ENCODE data around the gene IRGC.
"Not testable (repeated sequence)": the region's sequence is repeated elsewhere in the genome, so short reads cannot be mapped to it uniquely, and the experiment has no call there.

The IRGC gene

DNA sequence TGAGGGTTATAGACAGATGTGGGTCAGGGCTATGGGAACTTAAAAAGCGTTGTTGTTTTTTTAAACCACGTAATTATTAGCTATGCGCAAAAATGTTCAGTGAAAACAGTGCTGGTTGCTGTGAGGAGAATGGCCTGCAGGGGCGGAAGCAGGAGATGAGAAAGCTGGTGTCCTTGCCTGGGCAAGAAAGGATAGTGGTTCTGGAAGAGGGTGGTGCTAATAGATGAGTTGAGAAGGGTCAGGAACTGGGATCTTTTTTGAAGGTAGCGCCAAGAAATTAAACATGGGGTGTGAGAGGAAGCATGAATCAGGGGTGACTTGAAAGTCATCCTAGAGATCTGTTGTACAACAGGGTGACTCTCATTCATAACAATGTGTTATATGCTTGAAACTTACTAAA lies 43.6 kb downstream of the IRGC start:
- DNase-seq = no peak

GRCh38 chr19:43760941-43761340 lies 45.1 kb downstream of the IRGC start:
- DNase-seq = no peak

DNA sequence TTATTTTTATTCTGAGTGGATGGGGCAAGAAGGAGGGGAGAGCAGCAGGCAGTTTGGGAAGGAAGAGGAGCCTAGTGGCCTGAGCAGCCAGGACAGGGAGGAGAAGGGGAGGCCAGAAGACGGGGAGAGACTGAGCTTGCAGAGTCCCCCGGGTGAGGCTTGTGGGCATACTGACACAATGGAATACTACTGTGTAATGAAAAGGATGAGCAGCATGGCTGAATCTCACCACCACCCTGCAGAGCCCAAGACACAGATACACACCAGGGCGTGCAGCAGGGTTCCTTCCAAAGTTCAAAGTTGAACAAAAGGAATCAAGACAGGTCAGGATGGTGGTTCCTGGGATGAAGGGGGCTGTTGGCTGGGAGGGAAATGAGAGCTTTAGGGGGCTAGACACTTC lies 46.9 kb downstream of the IRGC start:
- no peak for DNase-seq

DNA sequence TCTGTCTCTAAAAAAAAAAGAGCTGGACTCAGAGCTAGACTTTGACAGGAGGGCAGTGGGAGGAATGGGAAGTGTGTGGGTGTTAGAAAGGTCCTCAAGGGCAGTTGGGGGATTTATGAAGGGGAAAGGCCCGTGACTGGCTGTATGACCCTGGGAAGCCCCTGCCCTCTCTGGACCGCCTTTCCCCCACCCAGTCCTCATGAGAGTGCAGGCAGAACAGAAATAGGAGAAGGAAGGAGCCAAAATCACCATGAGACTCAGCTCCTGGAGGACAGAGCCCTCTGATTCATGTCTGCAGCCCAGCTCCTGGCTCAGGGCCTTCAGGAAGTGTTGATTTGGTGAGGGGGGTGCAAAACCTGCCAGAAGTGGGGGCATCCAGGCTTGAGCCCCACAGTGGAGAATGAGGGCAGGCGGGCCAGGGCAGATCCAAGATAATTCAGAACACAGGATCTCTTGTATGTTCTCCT lies 47.6 kb downstream of the IRGC start:
- no peak for DNase-seq

- DNase-seq = not testable (repeated sequence)
Observed at GRCh38 chr19:43764684-43765083, 48.8 kb downstream of the IRGC start.

DNA sequence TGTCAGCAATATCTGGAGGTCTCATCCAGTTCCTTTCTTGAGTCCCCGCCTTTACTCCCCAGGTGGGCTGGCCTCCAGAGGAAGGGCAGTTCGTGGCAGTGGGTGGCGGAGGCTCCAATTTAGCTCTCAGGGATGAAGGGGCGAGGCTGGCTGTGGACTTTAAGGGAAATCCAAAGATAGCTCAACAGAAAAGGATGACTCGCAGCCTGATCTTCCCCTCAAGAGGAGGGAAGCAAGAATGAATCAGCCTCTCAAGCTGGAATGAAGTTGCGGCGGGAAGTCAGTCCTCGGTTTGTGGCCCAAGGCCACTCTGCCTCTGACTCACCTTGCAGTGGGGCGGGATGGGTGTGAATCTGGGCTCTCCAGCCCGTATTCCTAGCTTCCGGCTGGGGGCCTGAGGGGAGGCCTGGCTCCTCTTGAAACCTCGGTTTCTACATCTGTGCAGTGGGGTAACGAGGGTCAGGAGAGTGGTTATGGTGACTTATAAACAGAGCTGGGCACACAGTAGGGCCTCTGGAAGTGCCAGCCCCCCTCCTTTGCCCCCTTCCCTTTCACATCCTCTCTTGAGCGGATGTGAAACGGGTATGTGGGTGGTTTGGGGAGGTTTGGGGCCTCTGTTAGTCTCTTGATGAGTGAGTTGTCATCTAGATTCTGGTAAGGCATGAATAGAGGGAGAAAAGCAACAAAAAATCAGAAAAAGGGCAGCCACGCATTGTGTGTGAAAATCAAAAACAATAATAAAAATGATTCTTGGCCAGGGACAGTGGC lies 49.4 kb downstream of the IRGC start:
- DNase-seq = no peak

DNA sequence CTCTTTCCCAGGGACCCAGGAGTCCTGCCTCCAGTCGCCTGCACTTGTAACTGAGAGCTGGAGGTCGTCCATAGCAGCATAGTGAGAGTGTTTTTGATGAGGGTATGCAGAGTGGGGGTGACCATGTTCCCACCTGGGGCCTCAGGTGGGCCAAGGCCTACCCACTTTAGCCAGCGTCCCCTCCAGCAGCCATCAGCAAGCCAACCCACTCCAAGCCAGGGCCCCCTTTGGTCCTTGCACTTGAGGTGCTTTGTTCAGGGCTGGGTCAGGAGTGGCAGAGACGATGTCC lies 50.8 kb downstream of the IRGC start:
- DNase-seq = no peak

DNA sequence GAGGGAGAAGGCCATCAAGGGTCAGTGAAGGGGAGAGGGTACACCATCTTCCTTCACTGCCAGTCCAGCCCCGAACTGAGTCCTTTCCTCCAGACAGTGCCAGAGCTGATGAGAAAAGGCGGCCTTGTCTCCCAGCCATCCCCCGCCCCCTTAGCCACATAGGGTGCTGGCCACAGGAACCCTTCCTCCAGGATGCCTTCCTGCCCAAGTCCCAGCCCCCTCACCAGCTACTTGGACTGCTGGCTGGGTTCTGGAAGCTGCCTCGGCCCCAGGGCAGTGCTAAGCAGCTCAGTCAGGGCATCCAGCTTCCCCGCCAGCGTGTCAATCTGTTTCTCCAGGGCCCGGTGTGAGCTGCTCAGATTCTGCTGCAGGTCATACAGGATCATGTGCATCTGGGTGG lies 51.4 kb downstream of the IRGC start:
- DNase-seq = no peak

- DNase-seq = no peak
Observed at GRCh38 chr19:43767818-43768217, 51.9 kb downstream of the IRGC start.

DNA sequence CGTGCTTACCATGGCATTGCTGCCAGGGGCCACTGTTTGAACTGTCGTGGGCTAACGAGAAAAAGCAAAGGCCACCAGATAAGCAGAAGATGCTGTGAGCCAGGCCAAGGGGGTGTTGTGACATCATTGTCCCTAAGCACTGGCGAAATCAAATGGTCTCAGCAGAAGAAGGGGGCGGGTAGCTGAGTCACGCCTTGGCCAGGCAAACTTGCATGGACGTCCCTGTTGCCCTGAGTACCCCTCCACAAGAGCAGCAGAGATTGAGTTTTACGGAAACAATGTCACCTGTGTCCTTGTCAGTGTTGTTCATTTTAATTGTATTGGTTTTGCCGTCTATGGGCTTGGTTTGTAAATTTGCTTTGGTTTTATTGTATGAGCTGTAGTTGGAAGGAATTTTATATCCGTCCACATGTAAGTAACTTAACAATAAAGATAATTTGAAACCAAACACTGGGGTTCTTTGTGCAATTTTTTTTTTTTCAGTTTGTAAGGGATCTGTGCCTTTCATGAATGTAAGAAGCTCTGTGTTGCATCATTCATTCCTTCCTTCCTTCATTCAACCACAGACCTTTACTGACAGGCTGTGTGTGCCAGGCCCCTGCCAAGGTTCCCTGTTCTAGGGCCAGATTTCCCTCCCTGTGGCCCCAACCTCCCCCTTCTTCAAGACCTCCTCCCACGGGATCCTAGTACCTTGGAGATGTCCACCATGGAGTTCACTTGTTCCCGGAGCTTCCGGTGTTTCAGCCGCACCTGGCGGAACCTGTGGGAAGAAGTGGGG lies 52.6 kb downstream of the IRGC start:
- DNase-seq = no peak

DNA sequence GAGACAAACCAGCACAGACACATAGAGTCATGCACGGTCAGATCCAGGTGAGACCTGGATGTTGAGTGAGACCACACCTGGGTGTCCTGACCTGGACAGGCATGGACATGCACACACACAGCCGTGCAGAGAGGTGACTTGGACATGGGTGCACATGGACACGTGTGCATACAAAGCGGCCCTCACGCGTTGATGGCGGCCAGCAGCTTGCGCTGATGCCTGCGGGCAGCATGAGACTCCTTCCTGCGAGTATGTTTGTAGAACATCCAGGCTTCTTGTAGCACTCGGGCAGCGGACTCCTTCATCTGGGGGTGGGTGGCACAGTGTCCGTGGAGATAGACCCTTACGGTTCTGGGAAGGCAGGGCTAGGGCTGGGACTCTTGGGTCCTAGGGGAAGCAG lies 53.4 kb downstream of the IRGC start:
- DNase-seq = no peak
